Omental fat pad (tissue), 4 donors: ENCODE data around the gene MYCBPAP. TPM values are rescaled to one million over a fixed set of nuclear protein-coding genes. Genes with fewer than 3 reads are reported as not detected.
A peak's percentile ranks its signal among the peaks of the same experiment; 100 is the strongest.

Experiments
- ATAC-seq: fragments of 150-250 bp; one replicate; pipeline ENCODE4 v1.9.1; 2016; ENCODE audit warnings: mild to moderate bottlenecking, moderate library complexity; ENCODE audit not compliant: low FRiP score
- DNase-seq: peaks from one replicate; pipeline ENCODE4 v3.0.0-alpha.2; 2019; ENCODE audit warnings: low spot score
- total RNA-seq, 4 donors: library from RNA; depleted of rRNA; stranded (reverse); fragments of >200 nt; gene quantifications; one replicate each; pipeline ENCODE4 v1.1.0, GENCODE V29; 2016
- TF ChIP-seq, protein P1 (sequence below), 3 donors: fragments of 450-650 bp; IDR thresholded peaks; one replicate each; pipeline ENCODE4 v1.5.1; 2016 to 2017; ENCODE audit warnings: antibody characterized with exemption in 3 of 3, mild to moderate bottlenecking in 3 of 3, moderate library complexity in 2 of 3

Gene MYCBPAP
- total RNA-seq, 4 donors from 2014 or later = 0.36 to 1.9 (median 1.0) TPM; not detected in 1

DNA sequence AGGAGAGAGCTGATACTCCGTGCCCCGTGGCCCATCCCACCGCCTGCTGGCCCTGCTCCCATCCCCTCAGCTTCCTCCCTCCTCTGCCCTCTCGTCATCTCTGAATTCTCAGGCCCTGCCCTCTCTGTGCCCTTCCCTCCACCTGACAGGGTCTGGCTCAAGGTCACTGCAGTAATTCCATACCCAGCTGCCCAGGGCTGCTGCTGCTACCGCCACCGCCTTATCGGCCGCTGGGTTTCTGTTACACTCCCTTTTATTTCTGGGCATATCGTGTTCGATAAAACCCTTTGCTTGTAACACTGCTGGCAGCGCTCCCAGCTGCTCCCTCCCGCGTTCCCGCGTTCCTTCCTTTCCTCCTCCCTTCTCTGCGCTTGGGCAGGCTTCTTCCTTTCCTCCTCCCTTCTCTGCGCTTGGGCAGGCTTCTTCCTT, 25.5 kb downstream of the MYCBPAP start:
- TF ChIP-seq, protein P1, sequence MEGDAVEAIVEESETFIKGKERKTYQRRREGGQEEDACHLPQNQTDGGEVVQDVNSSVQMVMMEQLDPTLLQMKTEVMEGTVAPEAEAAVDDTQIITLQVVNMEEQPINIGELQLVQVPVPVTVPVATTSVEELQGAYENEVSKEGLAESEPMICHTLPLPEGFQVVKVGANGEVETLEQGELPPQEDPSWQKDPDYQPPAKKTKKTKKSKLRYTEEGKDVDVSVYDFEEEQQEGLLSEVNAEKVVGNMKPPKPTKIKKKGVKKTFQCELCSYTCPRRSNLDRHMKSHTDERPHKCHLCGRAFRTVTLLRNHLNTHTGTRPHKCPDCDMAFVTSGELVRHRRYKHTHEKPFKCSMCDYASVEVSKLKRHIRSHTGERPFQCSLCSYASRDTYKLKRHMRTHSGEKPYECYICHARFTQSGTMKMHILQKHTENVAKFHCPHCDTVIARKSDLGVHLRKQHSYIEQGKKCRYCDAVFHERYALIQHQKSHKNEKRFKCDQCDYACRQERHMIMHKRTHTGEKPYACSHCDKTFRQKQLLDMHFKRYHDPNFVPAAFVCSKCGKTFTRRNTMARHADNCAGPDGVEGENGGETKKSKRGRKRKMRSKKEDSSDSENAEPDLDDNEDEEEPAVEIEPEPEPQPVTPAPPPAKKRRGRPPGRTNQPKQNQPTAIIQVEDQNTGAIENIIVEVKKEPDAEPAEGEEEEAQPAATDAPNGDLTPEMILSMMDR (IDR thresholded peaks at IDR 0.05) = no peak
- no peak for DNase-seq
- no peak for ATAC-seq

DNA sequence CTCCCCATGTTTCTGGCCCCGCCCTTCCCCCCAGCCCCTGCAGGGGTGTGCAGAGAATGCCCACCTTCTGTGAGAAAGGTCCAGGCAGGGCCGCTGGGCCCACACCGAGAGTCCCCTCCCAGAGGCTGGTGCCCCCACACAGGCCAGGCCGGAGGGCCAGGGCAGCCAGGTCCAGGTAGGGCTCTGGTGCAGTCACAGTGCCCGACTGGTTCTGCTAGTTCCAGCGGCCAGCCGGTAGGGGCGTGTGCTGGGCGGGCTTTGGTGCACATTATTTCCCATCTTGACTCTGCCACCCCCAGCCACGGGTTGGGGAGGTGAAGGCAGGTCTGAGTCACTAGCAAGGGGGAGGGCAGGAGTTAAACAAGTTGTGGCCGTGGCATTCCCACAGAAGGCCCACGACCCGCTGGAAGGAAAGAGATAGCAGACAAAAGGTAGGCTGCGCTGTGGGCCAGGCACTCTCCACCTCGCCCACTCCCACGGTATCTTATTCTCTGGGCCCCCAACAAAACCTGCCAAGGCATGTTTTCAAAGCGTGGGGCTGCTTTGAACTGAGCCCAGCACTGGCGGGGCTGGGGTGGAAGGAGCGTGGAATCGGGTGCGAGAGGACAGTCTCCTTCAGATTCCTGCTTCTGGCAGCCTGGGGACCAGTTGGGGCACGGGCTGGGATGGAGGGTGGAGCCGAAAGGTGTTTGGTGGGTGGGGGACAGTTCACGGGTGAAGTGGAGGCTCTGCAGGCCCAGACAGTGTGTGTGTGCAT, 26.2 kb downstream of the MYCBPAP start:
- TF ChIP-seq, protein P1 (IDR thresholded peaks at IDR 0.05) = no peak
- DNase-seq (no peak), ATAC-seq (peak; percentile 79)

DNA sequence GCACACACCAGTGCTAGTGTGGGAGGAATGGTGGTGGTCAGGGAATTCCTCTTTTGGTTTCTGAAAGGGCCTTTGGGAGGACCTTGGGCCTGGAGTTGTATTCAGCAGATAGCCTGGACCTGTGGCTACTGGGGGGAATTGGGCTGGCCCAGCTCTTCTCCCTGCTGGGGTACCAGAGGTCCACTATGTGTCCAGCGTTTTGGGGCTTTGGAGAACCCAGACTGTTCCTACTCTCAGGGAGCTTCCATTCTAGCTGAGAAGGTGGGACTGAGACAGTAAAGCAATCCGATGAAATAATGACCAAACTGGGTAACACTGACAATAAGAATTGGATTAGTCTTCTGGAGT, 26.7 kb downstream of the MYCBPAP start:
- no peak for DNase-seq
- TF ChIP-seq, protein P1 (IDR thresholded peaks at IDR 0.05) = no peak
- ATAC-seq = no peak

DNA sequence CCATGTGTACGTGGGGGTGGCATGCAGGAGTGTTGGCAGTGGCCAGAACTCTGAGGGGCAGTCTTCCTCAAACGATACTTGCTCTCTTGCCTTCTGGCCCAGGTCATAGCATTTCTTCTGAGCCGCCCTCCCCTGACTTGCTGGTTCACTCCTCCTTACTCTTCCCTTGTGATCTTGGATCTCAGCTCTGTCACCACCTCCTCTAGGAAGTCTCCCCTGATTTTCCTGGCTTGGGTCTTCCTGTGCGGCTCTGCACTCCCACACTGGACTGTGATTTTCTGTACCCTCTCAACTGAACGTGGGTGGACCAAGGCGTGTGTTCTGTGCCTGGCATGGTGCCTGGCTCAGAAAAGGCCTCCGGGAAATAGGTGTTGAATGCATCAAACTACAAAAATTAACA, 27.2 kb downstream of the MYCBPAP start:
- no peak for ATAC-seq
- DNase-seq = no peak
- TF ChIP-seq, protein P1 (IDR thresholded peaks at IDR 0.05) = no peak

DNA sequence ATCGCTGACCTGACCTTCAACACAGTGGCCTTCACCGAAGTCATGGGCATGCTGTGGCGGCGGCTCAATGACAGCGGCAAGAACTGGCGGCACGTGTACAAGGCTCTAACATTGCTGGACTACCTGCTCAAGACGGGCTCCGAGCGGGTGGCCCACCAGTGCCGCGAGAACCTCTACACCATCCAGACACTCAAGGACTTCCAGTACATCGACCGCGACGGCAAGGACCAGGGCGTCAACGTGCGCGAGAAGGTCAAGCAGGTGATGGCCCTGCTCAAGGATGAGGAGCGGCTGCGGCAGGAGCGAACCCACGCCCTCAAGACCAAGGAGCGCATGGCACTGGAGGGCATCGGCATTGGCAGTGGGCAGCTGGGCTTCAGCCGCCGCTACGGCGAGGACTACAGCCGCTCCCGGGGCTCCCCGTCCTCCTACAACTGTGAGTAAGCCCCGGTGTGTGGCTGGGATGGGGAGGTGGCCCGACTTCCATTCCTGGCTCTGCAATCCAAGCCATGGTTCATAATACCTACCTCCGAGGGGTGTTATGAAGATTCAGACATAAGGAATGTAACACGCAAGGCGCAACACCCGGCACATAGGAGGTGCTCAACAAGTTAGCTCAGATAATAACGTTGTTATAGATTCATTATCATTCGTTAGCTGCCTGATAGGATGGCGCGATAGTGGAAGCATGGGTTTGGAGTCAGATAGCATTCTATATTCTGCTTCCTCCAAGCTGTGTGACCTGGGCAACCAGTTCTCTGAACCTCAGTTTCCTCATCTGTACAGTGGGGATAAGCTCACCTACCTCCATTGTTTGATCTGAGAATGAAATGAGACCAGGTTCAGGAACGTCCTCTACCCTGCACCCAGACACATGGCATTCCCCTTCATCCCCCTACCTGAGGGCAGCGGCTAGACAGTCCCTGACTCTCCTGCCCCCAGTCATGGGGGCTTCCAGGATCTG, 28.7 kb downstream of the MYCBPAP start:
- ATAC-seq = no peak
- no peak for DNase-seq
- TF ChIP-seq, protein P1 (IDR thresholded peaks at IDR 0.05) = no peak

DNA sequence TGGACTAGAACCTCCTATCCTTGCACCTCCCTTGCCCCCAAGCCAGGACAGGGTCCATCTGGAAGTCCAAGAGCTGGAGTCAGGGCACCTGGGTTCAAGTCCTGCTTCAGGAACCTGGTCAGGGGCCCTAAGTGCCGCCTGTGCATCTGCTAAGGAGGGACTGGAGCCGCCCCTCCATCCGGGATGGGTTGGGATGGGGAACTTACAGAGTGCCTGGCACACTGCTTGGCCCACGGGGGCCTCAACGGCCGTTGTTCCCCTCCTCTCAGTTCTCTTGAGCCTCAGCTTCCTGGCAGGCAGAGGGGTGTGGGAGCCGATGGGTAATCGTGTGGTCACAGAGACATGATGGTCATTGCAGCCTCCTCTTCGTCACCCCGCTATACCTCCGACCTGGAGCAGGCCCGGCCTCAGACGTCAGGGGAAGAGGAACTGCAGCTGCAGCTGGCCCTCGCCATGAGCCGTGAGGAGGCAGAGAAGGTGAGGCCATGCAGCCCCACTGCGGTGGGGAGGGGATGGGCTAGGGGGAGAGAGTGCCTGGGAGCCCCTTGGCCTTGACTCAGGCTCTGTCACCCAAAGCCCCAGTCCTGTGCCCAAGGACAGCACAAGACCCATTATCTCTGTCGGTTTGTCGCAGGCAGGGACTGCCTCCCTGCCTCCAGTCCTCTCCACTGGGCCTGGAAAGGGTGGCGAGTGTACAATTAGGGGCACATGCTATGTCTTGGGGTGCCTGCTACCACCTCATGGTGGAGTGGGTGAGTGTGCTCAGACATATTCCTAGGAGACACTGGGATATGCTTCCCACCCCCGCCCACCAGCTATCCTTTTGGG, 29.7 kb downstream of the MYCBPAP start:
- ATAC-seq = no peak
- TF ChIP-seq, protein P1 (IDR thresholded peaks at IDR 0.05) = no peak
- DNase-seq = no peak
